ENCODE data around the gene PDE4A. TPM values are rescaled to one million over a fixed set of nuclear protein-coding genes. Genes with fewer than 3 reads are reported as not detected.

PDE4A gene
- total RNA-seq, 1 donor from 2014 or later, result 11.0 TPM

Small RNA genes within 50 kb of the gene (microRNA-seq; reads per million reads assigned to microRNA genes)
- not detected for gene MIR1181

Other genes with a start within 250 kb of the PDE4A start
- gene DNMT1, start 225.6 kb upstream of the PDE4A start, total RNA-seq, result 70.8 TPM
- gene S1PR2, start 189.2 kb upstream of the PDE4A start, total RNA-seq, result 15.9 TPM
- gene MRPL4, start 168.3 kb upstream of the PDE4A start, total RNA-seq, result 29.3 TPM
- 30.7 TPM for gene ICAM1, start 149.4 kb upstream of the PDE4A start, total RNA-seq
- not detected for gene ICAM4, start 133.6 kb upstream of the PDE4A start, total RNA-seq
- gene ICAM5, start 130.6 kb upstream of the PDE4A start, total RNA-seq, result 1.6 TPM
- gene ZGLP1, start 110.7 kb upstream of the PDE4A start, total RNA-seq, result 5.7 TPM
- gene FDX2, start 104.5 kb upstream of the PDE4A start, total RNA-seq, result 15.2 TPM
- 20.3 TPM for gene RAVER1, start 87.0 kb upstream of the PDE4A start, total RNA-seq
- gene ICAM3, start 80.9 kb upstream of the PDE4A start, total RNA-seq, result 10.5 TPM
- gene TYK2, start 40.0 kb upstream of the PDE4A start, total RNA-seq, result 128 TPM
- gene CDC37, start 17.0 kb upstream of the PDE4A start, total RNA-seq, result 128 TPM
- 63.9 TPM for gene KEAP1, start 82.8 kb downstream of the PDE4A start, total RNA-seq
- gene S1PR5, start 96.9 kb downstream of the PDE4A start, total RNA-seq, result 0.53 TPM
- 15.1 TPM for gene ATG4D, start 123.4 kb downstream of the PDE4A start, total RNA-seq
- 25.0 TPM for gene KRI1, start 145.5 kb downstream of the PDE4A start, total RNA-seq
- gene CDKN2D, start 148.4 kb downstream of the PDE4A start, total RNA-seq, result 14.9 TPM
- gene AP1M2, start 166.8 kb downstream of the PDE4A start, total RNA-seq, result not detected
- 281 TPM for gene SLC44A2, start 205.0 kb downstream of the PDE4A start, total RNA-seq
- 198 TPM for gene ILF3, start 233.8 kb downstream of the PDE4A start, total RNA-seq